Neuronal stem cell (in vitro differentiated cells): Measurements from ENCODE around the gene LYRM1.

Source experiments
- DNase-seq: peaks from one replicate; pipeline ENCODE4 v3.0.0-alpha.2; 2013; ENCODE audit warnings: low spot score
- H2AFZ ChIP-seq: one replicate; pipeline ENCODE4 v1.6.1; 2013; ENCODE audit warnings: mild to moderate bottlenecking, low read length, inconsistent platforms
- H2AK5ac ChIP-seq: 2 replicates; pipeline ENCODE4 v1.6.1; 2013; ENCODE audit warnings: low read depth, mild to moderate bottlenecking, inconsistent platforms, low read length, moderate library complexity, mixed read lengths
- H2BK120ac ChIP-seq: 2 replicates; pipeline ENCODE4 v1.6.1; 2013; ENCODE audit warnings: low read depth, mild to moderate bottlenecking, inconsistent platforms, low read length, moderate library complexity, mixed read lengths
- H2BK12ac ChIP-seq: one replicate; pipeline ENCODE4 v1.6.1; 2013; ENCODE audit warnings: low read length, inconsistent platforms
- H2BK15ac ChIP-seq: 2 replicates; pipeline ENCODE4 v1.6.1; 2013; ENCODE audit warnings: mild to moderate bottlenecking, low read length, inconsistent platforms, mixed read lengths
- H2BK5ac ChIP-seq: one replicate; pipeline ENCODE4 v1.6.1; 2013; ENCODE audit warnings: inconsistent platforms, mild to moderate bottlenecking, low read length, moderate library complexity
- H3K14ac ChIP-seq: one replicate; pipeline ENCODE4 v1.6.1; 2013; ENCODE audit warnings: low read length, inconsistent platforms
- H3K18ac ChIP-seq: 2 replicates; pipeline ENCODE4 v1.6.1; 2013; ENCODE audit warnings: low read length, inconsistent platforms
- H3K23ac ChIP-seq: 2 replicates; pipeline ENCODE4 v1.6.1; 2013; ENCODE audit warnings: low read depth, mild to moderate bottlenecking, mixed read lengths, low read length, inconsistent platforms; ENCODE audit not compliant: poor library complexity
- H3K27ac ChIP-seq: replicated peaks from 3 replicates; pipeline ENCODE4 v1.5.1; 2013; ENCODE audit warnings: low read length, inconsistent platforms
- H3K27me3 ChIP-seq, 3 experiments: 2 replicates each; pipeline ENCODE4 v1.6.1; 2013; ENCODE audit warnings: low read length in 3 of 3, mild to moderate bottlenecking in 2 of 3, inconsistent platforms in 1 of 3, low read depth in 1 of 3, mixed read lengths in 1 of 3, moderate library complexity in 1 of 3; ENCODE audit not compliant: control insufficient read depth in 3 of 3, insufficient read depth in 3 of 3
- H3K36me3 ChIP-seq, 2 donors: replicated peaks in 1 of 2; 2 replicates each; pipeline ENCODE4 v1.6.1; 2013; ENCODE audit warnings: low read length in 2 of 2; ENCODE audit not compliant: control insufficient read depth in 2 of 2, insufficient read depth in 2 of 2
- H3K4ac ChIP-seq: 2 replicates; pipeline ENCODE4 v1.6.1; 2013; ENCODE audit warnings: inconsistent platforms, mild to moderate bottlenecking, low read length, moderate library complexity
- H3K4me1 ChIP-seq, 2 donors: 1 replicate in 1 of 2; 2 replicates in 1 of 2; pipeline ENCODE4 v1.6.1; 2013; ENCODE audit warnings: low read length in 2 of 2, low read depth in 1 of 2; ENCODE audit not compliant: control insufficient read depth in 2 of 2, insufficient read depth in 1 of 2
- H3K4me2 ChIP-seq: one replicate; pipeline ENCODE4 v1.6.1; 2013; ENCODE audit warnings: mild to moderate bottlenecking, low read length, inconsistent platforms; ENCODE audit not compliant: insufficient read depth, poor library complexity, severe bottlenecking
- H3K4me3 ChIP-seq, 2 donors: 2 replicates each; pipeline ENCODE4 v1.5.1; 2013; ENCODE audit warnings: low read length in 2 of 2, mild to moderate bottlenecking in 2 of 2, inconsistent platforms in 1 of 2, moderate library complexity in 1 of 2
- H3K79me1 ChIP-seq: one replicate; pipeline ENCODE4 v1.6.1; 2013; ENCODE audit warnings: low read depth, mild to moderate bottlenecking, inconsistent platforms, low read length, moderate library complexity
- H3K9ac ChIP-seq: one replicate; pipeline ENCODE4 v1.6.1; 2013; ENCODE audit warnings: mild to moderate bottlenecking, low read depth, low read length, inconsistent platforms; ENCODE audit not compliant: poor library complexity
- H3K9me3 ChIP-seq, 2 donors: replicated peaks in 1 of 2; 2 replicates each; pipeline versions ENCODE3 to v1.6.1; 2013; ENCODE audit warnings: low read length in 2 of 2, mild to moderate bottlenecking in 2 of 2, inconsistent platforms in 1 of 2, low read depth in 1 of 2, mixed read lengths in 1 of 2, moderate library complexity in 1 of 2; ENCODE audit not compliant: control insufficient read depth in 2 of 2, insufficient read depth in 1 of 2
- H4K8ac ChIP-seq: one replicate; pipeline ENCODE4 v1.6.1; 2013; ENCODE audit warnings: low read depth, mild to moderate bottlenecking, inconsistent platforms, low read length, moderate library complexity
- H4K91ac ChIP-seq: one replicate; pipeline ENCODE4 v1.6.1; 2013; ENCODE audit warnings: low read length, low read depth, mild to moderate bottlenecking, inconsistent platforms; ENCODE audit not compliant: poor library complexity
- WGBS, 2 donors: extraction: QIAGEN DNeasy Blood & Tissue Kit; methylation state at CpG; one replicate each; pipeline ENCODE4 v1.1.7; 2013; ENCODE audit warnings: missing lambda C conversion rate in 2 of 2, mixed read lengths in 1 of 2; ENCODE audit not compliant: insufficient read length in 2 of 2, insufficient replicate concordance in 1 of 2; ENCODE audit errors: extremely low coverage in 2 of 2; 5-methylcytosine and 5-hydroxymethylcytosine counted together

Gene LYRM1

GRCh38 chr16:20952139-20952920, 51.8 kb downstream of the LYRM1 start:
- Histone ChIP-seq H3K14ac (no peak overlapping the region), H3K9ac (no peak overlapping the region), H4K91ac (no peak overlapping the region), H2BK120ac (no peak overlapping the region), H3K18ac (no peak overlapping the region), H3K9me3 (no peaks in the 10 kb centered on the region), H3K4me2 (no peak overlapping the region), H3K4me3 (no peak overlapping the region), H3K4me1 (no peaks in the 10 kb centered on the region), H4K8ac (no peak overlapping the region), H3K79me1 (no peaks in the 10 kb centered on the region), H2AFZ (no peak overlapping the region), H3K27ac (no peak overlapping the region), H3K23ac (no peak overlapping the region), H2BK15ac (no peak overlapping the region), H3K27me3 (no peaks in the 10 kb centered on the region), H3K4ac (no peak overlapping the region), H2BK5ac (no peak overlapping the region), H3K36me3 (no peaks in the 10 kb centered on the region), H2BK12ac (no peak overlapping the region), H2AK5ac (no peak overlapping the region)
- no peak for DNase-seq
- WGBS, 2 donors: no CpG with 5 or more reads among the region's 13 CpGs

- Histone ChIP-seq H3K9me3 (no peaks in the 10 kb centered on the region), H3K36me3 (no peaks in the 10 kb centered on the region), H3K27ac (no peak overlapping the region), H2AK5ac (no peak overlapping the region), H2AFZ (no peak overlapping the region), H3K4me1 (no peaks in the 10 kb centered on the region), H3K4me2 (no peak overlapping the region), H3K4me3 (no peak overlapping the region), H2BK120ac (no peak overlapping the region), H3K79me1 (no peaks in the 10 kb centered on the region), H2BK5ac (no peak overlapping the region), H4K8ac (no peak overlapping the region), H3K23ac (no peak overlapping the region), H3K14ac (no peak overlapping the region), H4K91ac (no peak overlapping the region), H3K18ac (no peak overlapping the region), H2BK12ac (no peak overlapping the region), H2BK15ac (no peak overlapping the region), H3K9ac (no peak overlapping the region), H3K4ac (no peak overlapping the region), H3K27me3 (no peaks in the 10 kb centered on the region)
- no peak for DNase-seq
- WGBS, 2 donors: no CpG with 5 or more reads among the region's 11 CpGs
These were observed 54.0 kb downstream of the LYRM1 start for GRCh38 chr16:20954574-20954973.

GRCh38 chr16:20956319-20956718, 55.7 kb downstream of the LYRM1 start:
- H3K4me1 ChIP-seq: no peaks in the 10 kb centered on the region
- no CpG with 5 or more reads among the region's 3 CpGs for WGBS, 2 donors
- H2BK15ac ChIP-seq: no peak overlapping the region
- H2AFZ ChIP-seq: no peak overlapping the region
- H3K27ac ChIP-seq: no peak overlapping the region
- H2BK120ac ChIP-seq: no peak overlapping the region
- no peak overlapping the region for H3K14ac ChIP-seq
- no peak overlapping the region for H3K9ac ChIP-seq
- H3K4me3 ChIP-seq: no peak overlapping the region
- H4K8ac ChIP-seq: no peak overlapping the region
- no peaks in the 10 kb centered on the region for H3K36me3 ChIP-seq
- H2BK5ac ChIP-seq: no peak overlapping the region
- H4K91ac ChIP-seq: no peak overlapping the region
- H3K9me3 ChIP-seq: no peaks in the 10 kb centered on the region
- no peak overlapping the region for H2BK12ac ChIP-seq
- no peak overlapping the region for H3K18ac ChIP-seq
- H3K23ac ChIP-seq: no peak overlapping the region
- no peak for DNase-seq
- H3K27me3 ChIP-seq: no peaks in the 10 kb centered on the region
- no peaks in the 10 kb centered on the region for H3K79me1 ChIP-seq
- H3K4me2 ChIP-seq: no peak overlapping the region
- no peak overlapping the region for H3K4ac ChIP-seq
- H2AK5ac ChIP-seq: no peak overlapping the region

- H3K9ac ChIP-seq: no peak overlapping the region
- H4K91ac ChIP-seq: no peak overlapping the region
- no peak overlapping the region for H3K4me3 ChIP-seq
- H3K4me1 ChIP-seq: no peaks in the 10 kb centered on the region
- no peaks in the 10 kb centered on the region for H3K9me3 ChIP-seq
- no peak overlapping the region for H3K27ac ChIP-seq
- no peak overlapping the region for H2BK12ac ChIP-seq
- H2AK5ac ChIP-seq: no peak overlapping the region
- no peak overlapping the region for H2BK15ac ChIP-seq
- no CpG with 5 or more reads among the region's 3 CpGs for WGBS, 2 donors
- H3K18ac ChIP-seq: no peak overlapping the region
- H3K14ac ChIP-seq: no peak overlapping the region
- no peaks in the 10 kb centered on the region for H3K79me1 ChIP-seq
- H4K8ac ChIP-seq: no peak overlapping the region
- no peak overlapping the region for H3K4me2 ChIP-seq
- H3K23ac ChIP-seq: no peak overlapping the region
- DNase-seq: no peak
- H2BK5ac ChIP-seq: no peak overlapping the region
- no peaks in the 10 kb centered on the region for H3K36me3 ChIP-seq
- H2BK120ac ChIP-seq: no peak overlapping the region
- no peak overlapping the region for H2AFZ ChIP-seq
- no peaks in the 10 kb centered on the region for H3K27me3 ChIP-seq
- no peak overlapping the region for H3K4ac ChIP-seq
These were observed 56.6 kb downstream of the LYRM1 start for GRCh38 chr16:20957153-20957552.
